ENCODE data around the gene ZNF580. TPM values are rescaled to one million over a fixed set of nuclear protein-coding genes. Genes with fewer than 3 reads are reported as not detected.

ZNF580 gene
- total and polyA plus RNA-seq, 2 of the 8 experiments (the other 6 are each of a cell fraction or from before 2014, with no cell fraction given): 12.0 to 24.6 TPM

DNA sequence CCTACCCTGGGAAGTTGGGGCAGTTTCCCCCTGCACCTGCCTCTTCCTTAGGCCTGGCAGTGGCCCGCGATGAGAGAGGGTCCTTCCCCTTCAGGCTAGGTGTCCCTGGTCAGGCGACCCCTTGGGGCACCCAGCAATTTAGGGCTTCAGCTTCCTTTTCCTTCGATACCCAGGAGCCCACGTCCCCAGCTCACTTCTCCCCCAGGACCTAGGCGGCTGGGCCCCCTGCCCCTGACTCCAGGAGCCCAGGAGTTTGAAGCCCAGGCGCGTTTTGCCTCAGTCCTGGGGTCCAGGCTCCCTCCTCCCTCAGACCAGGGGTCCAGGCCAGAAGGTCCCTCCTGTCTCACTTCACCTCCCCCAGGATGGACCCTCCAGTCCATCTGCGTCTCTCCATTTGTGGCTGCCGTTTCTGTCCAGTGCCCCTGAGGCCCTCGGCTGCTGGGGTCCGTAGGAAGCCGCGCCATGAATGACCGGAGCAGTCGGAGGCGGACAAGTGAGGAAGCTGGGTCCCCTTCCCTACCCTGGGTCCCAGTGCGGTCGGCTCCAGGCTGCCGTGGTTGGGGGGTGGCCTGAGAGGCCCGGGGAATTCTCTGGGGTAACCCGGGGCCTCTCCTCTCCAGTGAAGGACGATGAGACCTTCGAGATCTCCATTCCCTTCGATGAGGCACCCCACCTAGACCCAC, 7.9 kb downstream of the ZNF580 start:
- Histone ChIP-seq H4K20me1 (replicated peaks in 1 of 2; ENCODE audit: control insufficient read depth in 1 of 2, insufficient read depth in 2 of 2, low read length in 2 of 2) (peaks cover 0 to 4% of the 10 kb centered on the region in 2 experiments), H3K79me2 (ENCODE audit: control insufficient read depth in 1 of 2, insufficient read depth in 2 of 2, low read length in 2 of 2) (peaks cover 4 to 20% of the 10 kb centered on the region in 2 experiments; a peak in 3 of 4 replicates), H4K8ac (ENCODE audit: extremely low read depth, insufficient read depth, low read length) (0 out of 2 replicates have a peak overlapping the region, but pooled peaks have one; percentile 14), H3K23ac (ENCODE audit: insufficient read length) (no peak overlapping the region), H3K56ac (replicated peaks; ENCODE audit: insufficient read length, low read depth, low read length) (no peak overlapping the region), H2BK12ac (ENCODE audit: low read depth, low read length) (no peak overlapping the region), H2AFZ (ENCODE audit: low read length) (no peak overlapping the region), H3K4me1 (replicated peaks in 1 of 4; ENCODE audit: control insufficient read depth in 3 of 4, insufficient read depth in 4 of 4, low read length in 3 of 4) (peaks cover 0 to 15% (median 7%) of the 10 kb centered on the region in 4 experiments; a peak in 6 of 7 replicates), H4K91ac (replicated peaks; ENCODE audit: insufficient read length, low read length) (peak overlapping the region; percentile 54), H3K23me2 (ENCODE audit: low read depth, low read length) (peaks cover 14% of the 10 kb centered on the region), H3K4me3 (ENCODE audit: extremely low read depth in 1 of 4, insufficient read depth in 2 of 4, low read depth in 3 of 4, low read length in 4 of 4) (peak overlapping the region; percentile 72 to 85 (median 78)), H2BK5ac (ENCODE audit: low read depth, low read length) (peak overlapping the region; percentile 83; the same call in 1 of the 2 replicates), H3K18ac (ENCODE audit: extremely low read depth, low read length) (no peak overlapping the region), H2BK15ac (ENCODE audit: low read length) (no peak overlapping the region), H2BK120ac (replicated peaks; ENCODE audit: low read depth, low read length) (no peak overlapping the region), H3K27me3 (replicated peaks in 1 of 4; ENCODE audit: control insufficient read depth in 3 of 4, extremely low read depth in 1 of 4, insufficient read depth in 3 of 4, low read length in 3 of 4) (no peaks in the 10 kb centered on the region), H3K9ac (replicated peaks in 1 of 4; ENCODE audit: extremely low read depth in 1 of 4, low read depth in 3 of 4, low read length in 3 of 4) (peak overlapping the region in 1 of 4 experiments; percentile 38; a peak in 1 of 7 replicates), H3K27ac (ENCODE audit: low read depth, low read length) (no peak overlapping the region), H3K4ac (replicated peaks; ENCODE audit: insufficient read length, low read depth, low read length) (no peak overlapping the region), H3K14ac (ENCODE audit: insufficient read length) (no peak overlapping the region), H2BK20ac (ENCODE audit: low read length) (no peak overlapping the region), H4K5ac (ENCODE audit: insufficient read length, low read depth, low read length) (peak overlapping the region; percentile 15), H3K9me3 (ENCODE audit: insufficient read depth in 2 of 2, low read depth in 1 of 2, low read length in 1 of 2) (no peaks in the 10 kb centered on the region), H3K79me1 (ENCODE audit: low read depth, low read length) (peaks cover 12% of the 10 kb centered on the region), H2AK5ac (ENCODE audit: low read depth, low read length) (no peak overlapping the region), H3K36me3 (ENCODE audit: control insufficient read depth in 2 of 4, insufficient read depth in 4 of 4, low read length in 3 of 4) (peaks cover 7 to 13% (median 11%) of the 10 kb centered on the region in 4 experiments), H3K4me2 (ENCODE audit: insufficient read depth in 1 of 2, low read depth in 2 of 2, low read length in 2 of 2) (peak overlapping the region; percentile 78 to 81)
- POLR2A ChIA-PET (ENCODE audit: partially characterized antibody): interaction anchor here (0.7 to 9.2 kb wide), 9 partner anchors 8 to 241 kb away, joined by 3 to 96 read pairs (median 4); partner anchors contain the start of genes UBE2S, ZNF580 and ZNF865
- FAIRE-seq (no peak), DNase-seq (ENCODE audit: low read depth in 1 of 2, low spot score in 2 of 2) (no peak)
- WGBS, 2 experiments (ENCODE audit: extremely low coverage in 1 of 2, insufficient coverage in 1 of 2, insufficient read length in 1 of 2, insufficient replicate concordance in 2 of 2, low coverage in 1 of 2, low lambda C conversion rate in 2 of 2, missing lambda C conversion rate in 1 of 2): 59% methylated on average over 21 of the region's 25 CpGs; no CpG with 5 or more reads in 1 of the 2 experiments
- TF ChIP-seq FOSL1 (IDR thresholded peaks at IDR 0.05; ENCODE audit: insufficient read depth, low read depth, low read length) (no peak), SUZ12 (IDR thresholded peaks at IDR 0.05; ENCODE audit: low read length) (peak; percentile 13; the same call in 1 of the 2 replicates)
- CTCF ChIA-PET (ENCODE audit: partially characterized antibody): interaction anchor here (0.6 to 6.9 kb wide), 4 partner anchors 11 to 26 kb away, joined by 3 to 56 read pairs (median 18); no protein-coding TSS in a partner anchor

All from H1 (cell line).